HEK293T (cell line): ENCODE measurements around the gene PTGS2.

Experiments used
- CTCF ChIA-PET: fragments of 350-600 bp; formaldehyde crosslinking; extraction: SDS; loops from one replicate; lab custom pipeline; 2021; ENCODE audit warnings: antibody characterized with exemption, inconsistent platforms; lab: Yijun Ruan, JAX
- POLR2A ChIA-PET: fragments of 350-600 bp; formaldehyde crosslinking; extraction: SDS; loops from one replicate; lab custom pipeline; 2020; ENCODE audit warnings: antibody characterized with exemption, inconsistent platforms; lab: Yijun Ruan, JAX
- DNase-seq: peaks from one replicate; pipeline ENCODE4 v3.0.0; 2012; ENCODE audit warnings: mixed read lengths; ENCODE audit errors: extremely low spot score
- ARNT ChIP-seq: fragments of 450-650 bp; IDR thresholded peaks from 2 replicates; pipeline ENCODE4 v1.6.1; 2017; ENCODE audit warnings: mild to moderate bottlenecking
- BHLHE40 ChIP-seq: fragments of 450-650 bp; IDR thresholded peaks from 2 replicates; pipeline ENCODE4 v1.6.1; 2016; ENCODE audit warnings: mild to moderate bottlenecking, moderate library complexity, borderline replicate concordance
- CTBP1 ChIP-seq: fragments of 450-650 bp; IDR thresholded peaks from 2 replicates; pipeline ENCODE4 v1.6.1; 2016; ENCODE audit warnings: borderline replicate concordance
- ELF4 ChIP-seq: fragments of 450-650 bp; IDR thresholded peaks from 2 replicates; pipeline ENCODE4 v1.6.1; 2017; ENCODE audit warnings: antibody characterized with exemption
- FOXA1 ChIP-seq: fragments of 450-650 bp; IDR thresholded peaks from 2 replicates; pipeline ENCODE4 v1.6.1; 2016; ENCODE audit warnings: mild to moderate bottlenecking
- FOXK2 ChIP-seq: fragments of 450-650 bp; IDR thresholded peaks from 2 replicates; pipeline ENCODE4 v1.6.1; 2016; ENCODE audit warnings: mild to moderate bottlenecking
- FOXM1 ChIP-seq: fragments of 450-650 bp; IDR thresholded peaks from 2 replicates; pipeline ENCODE4 v1.6.1; 2017; ENCODE audit warnings: mild to moderate bottlenecking, borderline replicate concordance
- HDGF ChIP-seq: fragments of 450-650 bp; IDR thresholded peaks from 2 replicates; pipeline ENCODE4 v1.6.1; 2017; ENCODE audit warnings: antibody characterized with exemption, borderline replicate concordance
- L3MBTL2 ChIP-seq: fragments of 450-650 bp; conservative IDR thresholded peaks from 2 replicates; pipeline ENCODE4 v1.6.1; 2016; ENCODE audit warnings: mild to moderate bottlenecking
- LEF1 ChIP-seq: fragments of 450-650 bp; IDR thresholded peaks from 2 replicates; pipeline ENCODE4 v1.6.1; 2017; ENCODE audit warnings: mild to moderate bottlenecking, borderline replicate concordance
- NFRKB ChIP-seq: fragments of 450-650 bp; IDR thresholded peaks from 2 replicates; pipeline ENCODE4 v1.6.1; 2016; ENCODE audit warnings: mild to moderate bottlenecking, moderate library complexity
- SP1 ChIP-seq: fragments of 450-650 bp; IDR thresholded peaks from 2 replicates; pipeline ENCODE4 v1.6.1; 2017
- SUZ12 ChIP-seq: fragments of 450-650 bp; IDR thresholded peaks from 2 replicates; pipeline ENCODE4 v1.6.1; 2016; ENCODE audit warnings: mild to moderate bottlenecking
- TARDBP ChIP-seq: fragments of 450-650 bp; IDR thresholded peaks from 2 replicates; pipeline ENCODE4 v1.6.1; 2016
- ZNF384 ChIP-seq: fragments of 450-650 bp; IDR thresholded peaks from 2 replicates; pipeline ENCODE4 v1.6.1; 2016
- TF ChIP-seq, protein P1 (sequence below): fragments of 450-650 bp; IDR thresholded peaks from 2 replicates; pipeline ENCODE4 v1.6.1; 2016

PTGS2 gene

DNA sequence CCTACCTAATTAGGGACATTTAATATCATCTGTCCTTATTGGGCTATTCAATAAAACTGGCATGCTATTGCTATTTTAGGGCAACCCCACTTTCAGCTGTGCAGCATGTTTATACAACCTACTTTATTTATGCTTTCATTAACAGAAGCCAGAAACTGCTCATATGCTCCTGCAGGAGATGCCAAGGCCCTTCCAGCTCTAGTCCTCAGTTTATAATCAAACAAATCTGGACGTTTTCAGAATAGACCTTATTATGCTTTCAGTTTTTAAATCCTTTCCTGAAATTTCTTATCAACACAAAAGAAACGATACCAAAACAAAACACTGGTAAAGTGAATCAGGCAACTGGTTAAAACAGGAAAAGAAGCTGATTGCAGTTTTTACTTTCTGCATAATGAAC, 53.2 kb downstream of the PTGS2 start:
- DNase-seq: no peak
- POLR2A ChIA-PET: no interaction called here
- CTCF ChIA-PET: interaction anchor here (0.6 kb wide), 1 partner anchor 166 kb away, joined by 3 read pairs; no protein-coding TSS in a partner anchor
- TF ChIP-seq FOXA1 (no peak), ZNF384 (no peak), ARNT (no peak), TARDBP (no peak), SUZ12 (no peak), FOXM1 (no peak), CTBP1 (no peak), L3MBTL2 (no peak), LEF1 (no peak), SP1 (no peak), FOXK2 (no peak), HDGF (no peak), BHLHE40 (no peak), NFRKB (no peak), ELF4 (no peak)
- TF ChIP-seq, protein P1, sequence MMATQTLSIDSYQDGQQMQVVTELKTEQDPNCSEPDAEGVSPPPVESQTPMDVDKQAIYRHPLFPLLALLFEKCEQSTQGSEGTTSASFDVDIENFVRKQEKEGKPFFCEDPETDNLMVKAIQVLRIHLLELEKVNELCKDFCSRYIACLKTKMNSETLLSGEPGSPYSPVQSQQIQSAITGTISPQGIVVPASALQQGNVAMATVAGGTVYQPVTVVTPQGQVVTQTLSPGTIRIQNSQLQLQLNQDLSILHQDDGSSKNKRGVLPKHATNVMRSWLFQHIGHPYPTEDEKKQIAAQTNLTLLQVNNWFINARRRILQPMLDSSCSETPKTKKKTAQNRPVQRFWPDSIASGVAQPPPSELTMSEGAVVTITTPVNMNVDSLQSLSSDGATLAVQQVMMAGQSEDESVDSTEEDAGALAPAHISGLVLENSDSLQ: no peak

GRCh38 chr1:186626356-186626932, 53.8 kb downstream of the PTGS2 start:
- POLR2A ChIA-PET: no interaction called here
- no peak for DNase-seq
- CTCF ChIA-PET: interaction anchor here (0.6 kb wide), 1 partner anchor 167 kb away, joined by 3 read pairs; no protein-coding TSS in a partner anchor
- TF ChIP-seq FOXA1 (no peak), L3MBTL2 (no peak), ZNF384 (no peak), CTBP1 (no peak)
- TF ChIP-seq, protein P1: no peak

- TF ChIP-seq HDGF (no peak), CTBP1 (no peak), SP1 (no peak), ZNF384 (no peak), FOXM1 (no peak)
- TF ChIP-seq, protein P1: no peak
- ChIA-PET CTCF (interaction anchor here (0.7 kb wide), 1 partner anchor 62 kb away, joined by 3 read pairs; no protein-coding TSS in a partner anchor), POLR2A (no interaction called here)
- no peak for DNase-seq
Measured at GRCh38 chr1:186623551-186623950, 56.7 kb downstream of the PTGS2 start.
